HG03097 (cell line): ENCODE results near the gene GABRB2.

Source experiments
- ATAC-seq: cut with Tn5 transposase; IDR thresholded peaks from one replicate; pipeline ENCODE4 v1.9.1; 2021; ENCODE audit not compliant: unreplicated experiment, low FRiP score

The GABRB2 gene

DNA sequence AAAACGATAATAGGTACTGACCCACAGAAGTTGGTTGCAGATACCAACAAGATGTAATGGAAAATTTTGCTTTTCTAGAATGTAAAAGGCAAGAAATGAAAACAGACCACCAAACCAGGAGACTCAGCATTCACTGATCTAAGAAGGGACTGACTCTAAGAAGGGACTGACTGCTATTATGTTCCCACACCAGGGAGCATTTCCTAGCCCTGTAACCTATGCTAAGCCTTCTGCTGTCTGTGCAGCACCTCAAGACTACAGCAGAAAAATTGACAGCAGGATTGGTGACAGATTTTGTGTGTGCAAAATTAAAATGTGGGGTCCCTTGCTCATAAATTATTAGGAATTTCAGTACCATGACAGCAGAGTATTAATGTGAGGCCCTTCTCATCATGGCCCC lies 154.8 kb downstream of the GABRB2 start:
- ATAC-seq: no peak

DNA sequence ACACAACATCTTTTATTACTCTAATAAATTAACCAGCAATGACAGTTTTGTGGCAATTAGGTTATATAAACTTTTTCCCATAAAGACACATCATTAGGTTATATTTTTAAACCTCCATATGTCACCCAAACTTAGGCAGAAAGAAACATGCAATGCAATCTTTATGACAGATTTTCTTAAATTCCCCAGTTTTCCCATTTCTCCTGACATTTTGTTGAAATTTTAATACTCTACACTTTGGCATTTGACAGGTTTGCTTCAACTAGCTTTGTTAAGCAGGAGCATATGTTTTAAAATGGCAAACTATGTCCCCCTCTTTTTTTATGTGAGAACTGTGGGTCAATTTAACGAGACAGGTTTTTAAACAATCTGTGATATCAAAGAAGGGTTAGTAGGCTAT lies 155.5 kb downstream of the GABRB2 start:
- no peak for ATAC-seq

DNA sequence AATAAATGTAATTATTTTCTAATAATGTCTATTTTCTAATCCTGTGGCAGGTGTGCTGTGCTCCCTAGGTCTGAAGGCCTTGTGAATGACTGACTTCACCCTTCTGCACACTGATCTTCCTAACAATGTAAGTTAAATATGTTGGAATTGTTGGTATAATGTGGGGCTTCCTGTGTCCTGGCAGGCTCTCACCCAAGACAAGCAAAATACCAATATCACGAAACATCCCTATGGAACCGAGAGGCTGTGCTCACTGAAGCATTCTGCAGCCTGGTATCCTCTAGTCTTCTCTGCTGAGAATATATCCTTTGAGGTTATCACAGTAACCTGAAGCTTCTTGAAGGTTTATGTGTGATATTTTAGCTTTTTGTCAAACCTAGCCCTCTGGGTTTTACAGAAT lies 159.4 kb downstream of the GABRB2 start:
- no peak for ATAC-seq

DNA sequence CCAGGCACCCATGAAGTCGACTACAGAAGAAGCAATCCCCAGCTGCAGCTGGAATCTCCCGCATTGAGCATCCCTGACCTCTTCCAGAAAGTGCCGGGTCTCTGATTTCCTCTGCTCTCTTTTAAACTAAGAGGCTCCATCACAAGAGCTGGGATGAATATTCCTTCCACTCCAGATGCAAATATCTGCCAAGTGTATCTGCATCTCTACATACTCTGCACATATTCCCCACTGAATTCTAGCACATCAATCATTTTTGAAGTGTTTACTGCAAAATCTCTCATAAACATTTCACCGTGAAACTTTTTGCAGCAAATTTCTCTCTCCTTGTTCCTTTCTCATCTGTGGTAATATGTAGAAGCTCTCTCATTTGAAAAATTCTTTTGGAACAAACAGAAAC lies 161.5 kb downstream of the GABRB2 start:
- ATAC-seq: no peak

DNA sequence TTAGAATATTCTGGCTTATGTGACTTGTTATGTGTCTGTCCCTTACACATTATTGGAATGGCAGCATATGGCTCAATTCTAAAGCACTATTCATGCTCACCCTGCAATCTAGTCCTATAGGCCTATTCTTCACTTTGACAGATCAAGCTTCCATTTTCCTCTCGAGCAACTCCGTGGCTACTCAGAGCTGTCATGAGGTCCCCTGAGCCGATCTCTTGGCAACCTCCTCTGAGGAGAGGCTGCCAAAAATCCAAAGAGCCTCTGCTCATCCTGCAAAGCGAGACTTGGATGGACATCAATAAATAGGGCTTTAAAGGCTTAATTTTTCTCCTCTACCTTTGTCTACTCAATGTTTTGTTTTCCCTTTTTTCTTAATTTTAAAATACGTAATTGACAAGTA lies 163.8 kb downstream of the GABRB2 start:
- no peak for ATAC-seq

DNA sequence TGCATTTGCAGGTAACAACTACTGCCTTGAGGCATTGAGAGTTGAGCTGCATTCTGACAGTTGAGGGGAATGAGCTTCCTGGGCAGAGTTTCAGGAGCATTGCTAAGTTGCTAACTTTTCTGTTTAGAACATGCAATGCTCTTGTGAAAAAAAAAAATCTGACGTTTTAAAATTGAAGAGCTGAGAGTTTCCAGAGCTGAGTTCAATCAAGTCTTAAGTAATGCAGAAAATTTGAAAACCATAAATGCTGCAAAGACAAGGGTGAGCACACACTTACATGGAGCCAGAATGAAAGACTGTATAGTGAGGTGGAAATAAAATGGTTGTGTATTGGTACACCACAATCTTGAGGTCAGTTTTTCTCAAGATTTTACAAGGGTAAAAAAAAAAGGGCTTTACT lies 166.0 kb downstream of the GABRB2 start:
- no peak for ATAC-seq

DNA sequence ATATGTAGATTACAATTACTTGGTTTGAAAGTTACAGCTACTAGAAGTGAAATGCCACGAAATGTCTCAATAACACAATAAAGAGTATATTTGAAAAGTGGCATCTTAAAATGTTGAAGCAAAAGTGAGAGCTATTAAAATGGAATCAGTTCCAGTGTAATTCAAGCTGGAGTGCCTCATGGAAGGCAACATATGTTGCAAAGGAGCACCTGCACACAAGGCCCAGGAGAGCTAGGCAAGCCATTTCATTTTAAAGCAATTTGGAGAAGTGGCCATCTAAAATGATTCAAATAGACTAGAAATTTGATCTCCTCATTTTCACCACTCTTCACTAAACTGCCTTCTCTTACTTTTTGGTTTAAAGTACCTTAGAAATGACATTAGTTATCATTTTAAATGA lies 167.8 kb downstream of the GABRB2 start:
- no peak for ATAC-seq

DNA sequence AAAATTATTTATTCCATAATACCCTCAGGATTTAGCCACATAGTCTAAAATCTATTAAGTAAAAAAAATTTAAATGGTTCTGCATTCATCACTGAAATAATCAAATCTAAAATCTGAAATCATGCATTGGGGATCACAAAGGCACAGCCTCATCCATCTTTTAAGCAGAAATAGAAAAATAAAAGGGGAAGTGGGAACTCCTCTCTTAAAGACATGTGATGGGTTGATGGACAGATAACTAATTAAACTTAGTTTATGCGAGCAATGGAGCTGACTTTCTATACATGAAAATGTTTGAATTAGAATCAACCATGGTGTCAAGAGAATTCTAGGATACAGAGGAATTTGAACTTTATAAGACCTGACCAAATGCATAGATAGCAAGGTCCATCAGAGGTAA lies 170.5 kb downstream of the GABRB2 start:
- no peak for ATAC-seq

DNA sequence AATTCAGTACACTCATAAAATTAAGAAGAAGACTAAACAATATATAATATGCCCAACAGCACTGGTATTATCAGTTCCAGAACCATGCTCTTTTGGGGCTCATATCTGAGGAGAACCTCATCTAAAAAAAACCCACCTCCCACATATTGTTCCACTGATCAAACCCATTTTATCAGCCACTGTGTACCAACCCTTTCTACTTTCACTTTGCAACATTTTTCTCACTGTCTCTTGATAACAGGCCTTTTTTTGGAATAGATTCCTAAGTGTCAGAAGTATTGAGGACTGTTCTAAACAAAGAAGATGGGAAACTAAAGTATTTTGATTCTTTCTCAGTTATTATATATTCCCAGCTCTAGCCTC lies 173.2 kb downstream of the GABRB2 start:
- no peak for ATAC-seq

DNA sequence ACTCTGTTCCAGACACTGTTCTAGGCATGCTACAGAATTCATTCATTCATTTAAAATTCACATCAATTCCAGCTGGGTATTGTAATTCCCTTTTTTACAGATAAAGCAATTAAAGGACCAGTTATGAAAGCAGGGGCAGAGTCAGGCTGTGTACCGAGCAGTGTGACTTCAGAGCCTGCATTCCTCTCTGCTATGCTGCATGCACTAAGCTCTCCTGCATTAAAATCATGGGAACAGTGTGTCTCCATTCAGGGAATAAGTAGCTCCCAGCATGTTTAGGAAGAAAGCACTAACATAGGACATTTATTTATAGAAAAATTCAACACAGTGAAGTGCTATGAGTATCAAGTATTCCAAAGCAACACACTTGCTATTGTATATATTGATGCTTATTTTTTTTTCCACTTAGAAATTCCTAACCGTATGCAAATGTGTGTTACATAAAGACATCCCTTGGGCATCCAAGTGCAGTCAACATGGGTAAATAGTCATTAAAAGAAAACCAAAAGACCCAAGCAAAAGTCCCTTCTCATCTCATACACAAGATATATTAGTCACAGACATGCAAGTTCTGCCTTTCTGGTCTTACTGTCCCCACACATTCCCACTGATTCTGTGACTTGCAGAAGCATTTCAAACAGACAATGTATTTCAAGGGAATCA lies 173.7 kb downstream of the GABRB2 start:
- ATAC-seq: no peak

DNA sequence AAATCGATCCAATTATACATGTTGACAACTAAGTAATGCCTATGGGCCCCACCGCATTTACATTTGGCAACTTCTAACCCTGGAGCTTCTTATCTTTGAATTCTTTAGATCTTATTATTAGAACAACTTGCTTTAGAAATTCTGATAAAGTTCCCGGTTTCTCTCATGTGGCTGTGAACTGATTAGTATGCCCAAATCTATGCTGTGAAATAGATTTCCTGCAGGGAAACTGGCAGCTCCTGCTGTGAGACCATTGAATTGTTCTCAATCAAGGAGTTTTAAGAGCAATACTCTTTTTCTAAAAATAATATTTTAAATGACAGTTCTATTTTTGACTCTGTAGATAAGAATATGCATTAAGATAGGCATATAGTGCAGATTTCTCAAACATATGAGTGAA lies 177.5 kb downstream of the GABRB2 start:
- no peak for ATAC-seq

DNA sequence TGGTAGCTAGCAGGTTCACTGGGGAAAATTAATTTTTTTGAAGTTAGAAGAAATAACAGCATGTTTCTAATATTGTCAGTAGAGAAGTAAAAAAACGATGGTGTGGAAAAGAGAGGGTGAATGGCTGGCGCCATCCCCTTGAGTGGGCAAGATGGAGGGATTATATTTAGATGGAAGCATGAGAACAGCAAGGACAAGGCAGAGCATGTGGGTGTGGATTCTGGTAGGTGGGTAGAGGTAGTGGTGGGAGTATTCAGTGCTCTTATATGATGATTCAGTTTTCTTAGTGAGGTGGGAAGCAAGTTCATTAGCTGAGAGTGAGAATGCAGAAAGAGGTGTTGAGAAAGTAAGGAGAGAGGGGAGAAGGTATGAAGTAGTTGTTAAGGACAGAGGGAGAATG lies 188.1 kb downstream of the GABRB2 start:
- ATAC-seq: no peak

DNA sequence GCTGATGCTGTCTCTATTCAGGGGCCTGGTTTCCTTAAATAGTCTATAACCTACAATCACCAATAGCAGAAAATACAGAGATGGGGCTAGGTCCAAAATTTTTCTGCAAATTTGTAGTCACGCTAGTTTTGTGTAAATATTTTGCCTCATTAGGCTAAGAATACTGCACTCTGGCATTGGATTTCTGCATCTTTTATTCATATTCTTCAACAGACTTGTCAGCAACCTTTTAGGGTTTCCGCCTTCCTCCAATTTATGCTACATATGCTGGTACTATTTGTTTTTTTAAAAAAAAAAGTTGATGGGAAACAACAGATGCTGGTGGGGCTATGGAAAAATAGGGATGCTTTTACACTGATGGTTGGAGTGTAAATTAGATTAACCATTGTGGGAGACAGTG lies 202.3 kb downstream of the GABRB2 start:
- no peak for ATAC-seq

DNA sequence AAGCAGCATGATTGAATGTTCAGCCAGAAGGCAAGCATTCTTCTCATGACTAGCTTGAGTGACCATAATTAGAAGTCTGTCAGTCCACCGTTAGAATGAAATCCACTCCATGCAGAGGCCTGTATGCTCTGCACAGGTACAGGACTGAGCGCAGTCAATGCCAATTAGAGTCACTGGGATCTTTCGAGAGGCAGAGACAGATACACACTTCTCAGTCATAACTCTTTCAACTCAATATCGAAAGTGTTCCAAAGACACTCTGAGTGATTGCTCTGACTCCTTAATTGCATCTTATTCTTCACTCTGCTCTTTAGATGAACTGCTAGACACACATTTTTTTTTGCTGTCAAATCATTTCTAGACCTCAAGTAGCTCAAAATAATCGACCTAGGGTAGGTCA lies 203.6 kb downstream of the GABRB2 start:
- no peak for ATAC-seq

DNA sequence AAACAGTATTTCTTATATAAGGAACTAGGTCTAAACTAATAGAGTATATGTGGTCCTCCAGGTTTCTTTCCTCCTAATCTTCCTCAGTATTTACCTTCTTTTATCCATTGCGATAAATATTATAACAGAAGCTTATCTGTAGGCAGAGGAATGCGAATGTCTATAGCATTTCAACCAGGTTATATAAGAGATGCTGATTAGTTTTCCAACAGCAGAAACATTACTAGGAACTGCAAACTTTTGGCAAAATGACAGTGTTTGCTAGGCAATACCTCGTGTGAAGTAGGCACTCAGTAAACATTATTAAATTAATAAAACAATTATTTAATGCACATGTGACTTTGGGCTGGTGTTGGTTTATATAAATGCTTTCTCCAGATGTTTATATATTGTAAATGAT lies 206.5 kb downstream of the GABRB2 start:
- ATAC-seq: no peak

DNA sequence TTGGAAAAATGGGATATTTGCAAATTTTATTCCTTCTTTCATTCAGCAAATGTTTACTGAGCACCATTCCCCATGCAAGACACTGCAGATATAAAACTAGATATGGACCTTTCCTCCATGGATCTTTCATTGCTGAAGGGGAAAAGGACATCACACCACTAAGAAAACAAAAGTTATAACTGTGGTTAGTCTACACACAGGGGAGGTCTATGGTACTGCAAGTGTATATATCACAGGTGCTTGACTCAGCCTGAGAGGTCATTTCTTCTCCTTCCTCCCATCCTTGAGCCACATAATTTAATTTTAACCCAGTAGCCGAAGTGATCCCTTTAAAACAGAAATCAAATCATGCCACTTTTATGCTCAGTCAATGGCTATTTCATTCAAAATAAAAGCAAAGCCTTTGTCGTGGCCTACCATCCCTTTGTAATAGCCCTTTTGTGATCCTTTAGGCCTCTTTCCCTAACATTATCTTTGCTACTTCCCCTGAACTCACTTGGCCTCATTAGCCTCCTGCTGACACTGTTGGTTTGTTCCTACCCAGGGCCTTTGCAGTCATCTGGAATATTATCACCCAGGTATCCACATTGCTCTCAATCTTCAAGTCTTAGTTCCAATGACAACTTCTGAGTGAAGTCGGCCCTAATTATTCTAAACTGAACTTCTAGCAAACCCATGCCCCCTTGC lies 213.2 kb downstream of the GABRB2 start:
- no peak for ATAC-seq

DNA sequence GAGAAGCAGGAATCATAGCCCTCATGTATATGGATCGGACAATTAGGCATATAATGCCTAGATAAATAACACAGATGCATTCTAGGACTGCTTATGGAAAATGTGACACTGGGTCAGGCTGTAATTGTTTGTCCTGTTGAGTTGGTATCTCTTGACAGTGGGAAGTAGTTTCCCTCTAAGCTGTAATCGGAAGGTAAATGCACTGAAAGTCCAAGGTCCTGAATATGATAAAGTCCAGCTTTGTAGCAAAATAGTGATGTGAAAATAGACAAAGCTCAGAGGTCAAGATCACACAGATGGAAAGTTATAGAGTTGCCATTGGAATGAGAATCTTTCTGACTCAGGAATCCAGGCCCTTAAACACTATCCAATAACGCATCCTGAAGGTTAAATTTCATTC lies 214.2 kb downstream of the GABRB2 start:
- ATAC-seq: no peak

DNA sequence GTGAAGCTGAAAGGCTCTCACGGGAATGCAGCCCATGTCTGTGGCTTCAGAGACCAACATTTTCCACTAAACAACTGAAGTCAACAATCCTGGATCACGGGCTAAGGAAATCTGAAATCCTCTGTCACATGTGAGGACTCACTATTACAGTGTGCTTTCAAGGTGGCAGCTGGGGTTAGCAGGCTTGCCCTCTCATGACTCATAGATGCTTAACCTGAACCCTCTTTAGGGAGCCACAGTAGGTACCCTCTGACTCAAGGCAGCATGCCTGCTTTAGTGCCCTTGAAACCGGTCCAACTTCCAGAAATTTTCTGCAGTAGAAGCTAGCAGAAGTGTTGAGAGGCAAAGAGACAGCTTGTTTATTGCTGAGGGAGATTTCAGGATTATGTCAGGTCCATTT lies 232.5 kb downstream of the GABRB2 start:
- ATAC-seq: no peak

DNA sequence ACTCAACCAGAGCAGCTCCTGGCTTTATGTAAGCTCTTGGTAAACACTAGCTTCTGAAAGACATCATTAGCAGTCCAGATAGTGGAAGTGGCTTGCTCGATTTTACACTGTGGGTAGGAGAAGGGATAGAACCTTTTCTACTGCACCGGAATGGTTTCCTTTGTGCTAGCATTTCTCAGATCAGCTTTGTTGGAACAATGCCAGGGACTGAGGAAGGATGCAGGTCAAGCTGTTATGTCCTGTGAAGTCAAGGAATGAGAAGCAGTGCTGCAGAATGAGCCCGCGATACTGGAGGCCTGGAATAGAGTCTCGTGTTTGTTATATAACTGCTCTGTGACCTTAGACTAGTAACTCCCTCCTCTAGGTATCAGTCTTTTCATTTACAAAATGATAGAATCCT lies 233.6 kb downstream of the GABRB2 start:
- no peak for ATAC-seq

DNA sequence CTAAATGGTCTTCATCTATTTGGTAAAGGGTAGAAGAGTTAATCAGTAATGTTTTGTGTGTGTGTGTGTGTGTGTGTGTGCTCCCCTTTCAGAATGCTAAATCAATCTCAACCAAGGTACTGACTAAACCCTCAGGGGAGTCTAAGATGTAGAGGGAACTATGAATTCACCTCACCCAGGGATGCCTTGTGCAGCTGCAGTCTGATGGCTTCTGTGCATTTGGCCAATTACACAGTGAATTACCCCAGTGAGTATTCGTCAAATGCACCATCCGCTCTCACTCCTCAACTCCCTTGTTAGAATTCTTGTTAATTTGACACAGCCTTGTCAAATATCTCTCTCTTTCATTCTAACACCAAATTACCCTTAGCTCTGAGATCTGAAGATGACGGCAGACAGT lies 234.6 kb downstream of the GABRB2 start:
- peak; percentile 62 for ATAC-seq

DNA sequence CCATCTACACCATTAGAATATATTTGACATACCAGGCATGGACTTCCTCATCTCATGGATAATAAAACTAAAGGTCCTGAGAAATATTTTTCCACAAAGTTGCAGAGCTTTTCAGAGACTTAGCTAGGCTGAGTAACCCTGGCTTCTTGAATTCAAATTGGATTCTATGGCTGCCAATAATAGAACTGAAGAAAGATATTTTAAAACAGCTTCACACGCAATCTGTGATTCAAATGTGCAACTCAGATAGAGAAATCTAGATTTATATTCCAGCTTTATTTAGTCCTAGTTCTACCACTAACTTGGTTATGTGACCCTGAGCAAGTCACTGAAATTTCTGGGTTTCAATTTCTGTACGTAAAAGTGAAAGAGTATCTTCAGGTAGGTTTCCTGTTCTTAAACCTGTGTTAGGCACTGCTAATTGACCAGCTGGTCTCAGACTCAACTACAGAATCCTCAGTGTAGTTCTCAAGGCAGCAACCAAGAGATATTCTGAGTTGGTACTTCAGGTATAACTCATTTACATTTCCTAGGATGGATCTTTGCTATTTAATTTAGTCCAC lies 235.3 kb downstream of the GABRB2 start:
- ATAC-seq: peak; percentile 94

DNA sequence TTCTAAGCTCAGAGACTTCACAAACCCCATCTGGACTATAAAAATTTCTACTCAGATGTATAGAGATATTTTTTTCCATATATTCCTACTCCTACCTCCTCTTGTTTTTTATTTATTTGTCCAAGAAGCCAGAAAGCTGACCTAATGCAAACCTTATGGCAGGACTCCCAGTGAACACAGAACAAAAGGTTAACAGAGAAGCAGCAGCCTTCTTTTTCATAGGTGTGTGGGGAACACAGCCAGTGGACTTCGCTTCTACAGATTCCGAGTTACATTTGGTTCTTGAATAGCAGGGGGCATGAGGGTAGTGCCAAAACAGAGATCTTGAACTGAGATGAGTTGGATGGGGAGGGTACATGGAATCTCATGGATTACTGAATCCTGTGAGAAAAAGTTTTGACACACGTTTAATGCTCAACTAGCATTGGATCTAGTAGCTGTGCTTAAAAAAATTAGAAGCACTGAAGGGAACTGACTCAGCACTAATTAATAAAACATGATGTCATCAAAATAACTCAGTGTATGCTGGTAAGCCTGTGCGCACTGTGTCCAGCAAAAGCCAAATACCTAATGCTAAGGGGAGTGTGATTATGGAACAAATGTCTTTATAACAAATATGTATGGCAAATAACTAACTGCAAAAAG lies 240.1 kb downstream of the GABRB2 start:
- ATAC-seq: no peak
